Measurements from ENCODE around the gene SLC10A4. TPM values are rescaled to one million over a fixed set of nuclear protein-coding genes. Genes with fewer than 3 reads are reported as not detected.

The SLC10A4 gene
- total RNA-seq, 1 experiment from 2014 or later: not detected

DNA sequence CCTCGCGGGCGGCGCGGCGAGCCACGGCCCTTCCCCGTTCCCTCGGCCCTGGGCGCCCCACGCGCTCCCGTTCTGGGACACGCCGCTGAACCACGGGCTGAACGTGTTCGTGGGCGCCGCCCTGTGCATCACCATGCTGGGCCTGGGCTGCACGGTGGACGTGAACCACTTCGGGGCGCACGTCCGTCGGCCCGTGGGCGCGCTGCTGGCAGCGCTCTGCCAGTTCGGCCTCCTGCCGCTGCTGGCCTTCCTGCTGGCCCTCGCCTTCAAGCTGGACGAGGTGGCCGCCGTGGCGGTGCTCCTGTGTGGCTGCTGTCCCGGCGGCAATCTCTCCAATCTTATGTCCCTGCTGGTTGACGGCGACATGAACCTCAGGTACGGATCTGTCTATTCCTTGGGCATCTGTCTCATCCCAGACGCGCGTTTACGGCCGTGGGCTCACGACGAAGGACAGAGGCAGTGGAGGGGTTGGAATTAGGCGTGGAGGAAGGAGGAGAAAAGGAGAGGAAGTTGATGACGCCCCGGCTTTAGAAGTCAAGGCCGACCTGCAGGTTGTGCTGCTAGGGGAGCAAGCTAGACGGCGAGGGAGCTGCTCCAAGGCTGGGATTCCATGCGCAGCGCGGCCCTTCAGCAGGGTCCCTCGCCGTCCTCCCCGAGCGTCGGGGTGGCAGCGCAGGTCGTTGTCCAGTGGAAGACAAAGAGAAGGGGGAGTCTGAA lies 792 bp downstream of the SLC10A4 start:
- DNase-seq (ENCODE audit: low spot score): no peak

GRCh38 chr4:48484494-48485168 lies 1.5 kb downstream of the SLC10A4 start:
- in situ Hi-C loops (cut with HindIII; ENCODE audit: low sequenced_read_pairs): no loop called here

More for the DNA sequence above, 792 bp downstream of the SLC10A4 start:
- in situ Hi-C loops (cut with HindIII; ENCODE audit: low sequenced_read_pairs): no loop called here

DNA sequence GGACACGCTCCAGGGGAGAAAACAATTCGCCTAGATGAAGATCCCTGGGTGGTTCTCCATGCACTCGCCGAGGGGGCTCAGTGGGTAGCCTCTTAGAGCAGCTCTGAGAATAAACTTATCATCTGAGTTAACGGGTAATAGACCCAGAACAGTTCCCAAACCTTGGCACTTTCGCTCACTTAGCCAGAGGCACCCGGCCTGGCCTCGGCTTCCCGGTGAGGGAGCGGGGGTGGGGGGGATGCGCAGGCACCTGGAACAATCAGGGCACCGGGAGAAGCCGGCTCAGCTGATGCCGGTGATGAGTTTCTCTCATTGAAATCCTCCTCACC lies 6.5 kb downstream of the SLC10A4 start:
- no peak for DNase-seq (ENCODE audit: low spot score)

More at GRCh38 chr4:48484494-48485168, 1.5 kb downstream of the SLC10A4 start:
- DNase-seq (ENCODE audit: low spot score): no peak

DNA sequence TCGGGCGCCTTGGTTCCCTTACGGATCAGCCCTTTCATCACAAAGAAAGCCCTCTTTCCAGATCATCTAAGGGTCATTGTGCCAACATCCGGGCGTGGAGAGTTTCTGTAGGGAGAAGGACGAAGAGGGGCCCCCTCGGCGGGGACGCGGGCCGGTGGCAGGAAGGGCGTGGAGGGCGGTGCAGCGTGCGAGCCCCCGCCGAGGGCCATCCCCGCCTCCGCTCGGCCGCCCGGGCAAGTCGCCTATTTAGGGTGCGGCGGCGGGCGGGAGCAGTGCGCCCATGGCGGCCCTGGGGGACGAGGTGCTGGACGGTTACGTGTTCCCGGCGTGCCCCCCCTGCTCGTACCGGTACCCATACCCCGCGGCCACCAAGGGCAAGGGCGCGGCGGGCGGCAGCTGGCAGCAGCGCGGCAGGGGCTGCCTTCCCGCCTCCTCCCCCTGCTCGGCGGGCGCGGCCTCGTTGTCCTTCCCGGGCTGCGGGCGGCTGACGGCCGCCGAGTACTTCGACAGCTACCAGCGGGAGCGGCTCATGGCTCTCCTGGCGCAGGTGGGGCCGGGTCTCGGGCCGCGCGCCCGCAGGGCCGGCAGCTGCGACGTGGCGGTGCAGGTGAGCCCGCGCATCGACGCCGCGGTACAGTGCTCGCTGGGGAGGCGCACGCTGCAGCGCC lies 7.0 kb downstream of the SLC10A4 start, which contains the start of gene ZAR1:
TSS of gene ZAR1 (plus strand) at position 241 of the 668 bp plus-strand sequence. CDS start at position 281, 40 bp downstream.
- no peak for DNase-seq (ENCODE audit: low spot score)
- in situ Hi-C loops (cut with HindIII; ENCODE audit: low sequenced_read_pairs): no loop called here

More for the DNA sequence above, 6.5 kb downstream of the SLC10A4 start:
- in situ Hi-C loops (cut with HindIII; ENCODE audit: low sequenced_read_pairs): no loop called here

GRCh38 chr4:48490680-48491513 lies 7.8 kb downstream of the SLC10A4 start:
- DNase-seq (ENCODE audit: low spot score): no peak
- in situ Hi-C loops (cut with HindIII; ENCODE audit: low sequenced_read_pairs): no loop called here

DNA sequence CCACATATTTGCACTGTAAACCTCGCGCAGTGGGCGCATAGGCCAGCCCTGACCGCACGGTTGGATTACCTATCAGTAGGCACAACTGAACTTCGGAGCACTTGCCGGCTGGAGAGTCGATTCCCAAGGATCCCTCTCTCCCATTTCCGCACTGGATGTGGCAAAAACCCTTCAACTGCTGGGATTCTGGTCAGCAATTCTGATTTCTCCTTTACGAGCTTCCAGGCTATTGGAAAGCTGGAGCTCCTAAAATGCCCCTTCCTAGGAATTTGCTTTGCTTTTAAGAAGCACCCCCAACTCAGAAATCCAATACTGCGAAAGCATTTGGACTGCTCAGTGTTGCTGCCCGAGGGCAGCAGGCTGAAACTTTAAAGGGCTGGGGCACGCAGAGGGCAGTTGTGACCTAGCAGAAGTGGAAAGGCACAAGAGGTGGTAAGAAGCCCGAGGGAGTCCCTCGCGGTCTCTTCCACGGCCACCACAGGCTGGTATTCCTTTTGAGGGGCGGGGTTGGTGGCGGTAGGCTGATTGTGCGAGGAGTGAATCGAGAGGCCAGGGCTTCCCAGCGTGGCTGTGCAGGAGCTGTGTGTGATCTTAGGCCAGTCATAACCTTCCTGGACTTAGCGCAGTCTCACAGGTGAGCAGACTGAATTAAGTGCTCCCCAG lies 8.5 kb downstream of the SLC10A4 start:
- no peak for DNase-seq (ENCODE audit: low spot score)
- in situ Hi-C loops (cut with HindIII; ENCODE audit: low sequenced_read_pairs): no loop called here

- in situ Hi-C loops (cut with HindIII; ENCODE audit: low sequenced_read_pairs): no loop called here
- DNase-seq (ENCODE audit: low spot score): no peak
These were observed 10.4 kb downstream of the SLC10A4 start for GRCh38 chr4:48493452-48494100.

DNA sequence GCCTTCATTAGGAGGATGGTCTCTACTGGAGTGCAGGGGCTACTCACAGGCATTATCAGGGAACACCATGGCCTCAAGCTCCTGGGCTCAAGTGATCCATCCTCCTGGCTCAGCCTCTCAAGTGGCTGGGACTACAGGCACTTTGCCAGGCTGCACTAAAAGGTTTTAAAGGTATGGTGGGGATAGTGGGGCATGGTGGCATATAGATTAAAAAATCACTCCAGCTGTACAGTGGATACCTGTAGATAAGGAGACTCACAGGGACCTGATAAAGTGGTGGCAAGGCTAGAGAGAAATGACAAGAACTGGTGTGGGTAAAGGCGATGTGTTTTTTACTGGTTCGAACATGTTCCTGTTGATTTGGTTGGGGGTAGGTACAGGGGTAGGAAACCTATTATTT lies 12.8 kb downstream of the SLC10A4 start:
- in situ Hi-C loops (cut with HindIII; ENCODE audit: low sequenced_read_pairs): no loop called here

GRCh38 chr4:48498895-48499294 lies 15.8 kb downstream of the SLC10A4 start:
- no peak for DNase-seq (ENCODE audit: low spot score)
- in situ Hi-C loops (cut with HindIII; ENCODE audit: low sequenced_read_pairs): no loop called here

More for the DNA sequence above, 12.8 kb downstream of the SLC10A4 start:
- DNase-seq (ENCODE audit: low spot score): no peak

GRCh38 chr4:48499551-48500066 lies 16.5 kb downstream of the SLC10A4 start:
- DNase-seq (ENCODE audit: low spot score): no peak
- in situ Hi-C loops (cut with HindIII; ENCODE audit: low sequenced_read_pairs): no loop called here

GRCh38 chr4:48503233-48504025 lies 20.3 kb downstream of the SLC10A4 start:
- in situ Hi-C loops (cut with HindIII; ENCODE audit: low sequenced_read_pairs): no loop called here
- no peak for DNase-seq (ENCODE audit: low spot score)

DNA sequence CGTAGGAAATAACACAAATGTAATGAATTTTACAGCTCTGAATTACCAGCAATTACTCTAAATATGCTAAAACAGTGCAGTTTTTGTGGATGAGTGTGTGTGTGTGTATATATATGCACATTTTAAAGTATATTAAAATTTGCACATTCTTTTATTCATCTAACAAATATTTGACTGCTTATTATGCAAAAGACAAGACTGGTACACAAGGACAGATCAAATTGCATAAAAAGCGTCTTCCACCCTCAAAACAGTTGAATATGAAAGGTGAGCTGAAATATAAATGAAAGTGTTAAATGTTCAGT lies 20.8 kb downstream of the SLC10A4 start:
- in situ Hi-C loops (cut with HindIII; ENCODE audit: low sequenced_read_pairs): no loop called here
- no peak for DNase-seq (ENCODE audit: low spot score)

- in situ Hi-C loops (cut with HindIII; ENCODE audit: low sequenced_read_pairs): no loop called here
- no peak for DNase-seq (ENCODE audit: low spot score)
These were observed 21.2 kb downstream of the SLC10A4 start for GRCh38 chr4:48504352-48504751.

- in situ Hi-C loops (cut with HindIII; ENCODE audit: low sequenced_read_pairs): no loop called here
- DNase-seq (ENCODE audit: low spot score): no peak
These were observed 23.6 kb downstream of the SLC10A4 start for GRCh38 chr4:48506716-48507115.

GRCh38 chr4:48509543-48509942 lies 26.4 kb downstream of the SLC10A4 start:
- DNase-seq (ENCODE audit: low spot score): no peak
- in situ Hi-C loops (cut with HindIII; ENCODE audit: low sequenced_read_pairs): no loop called here

GRCh38 chr4:48518143-48518542 lies 35.0 kb downstream of the SLC10A4 start:
- in situ Hi-C loops (cut with HindIII; ENCODE audit: low sequenced_read_pairs): no loop called here
- no peak for DNase-seq (ENCODE audit: low spot score)

DNA sequence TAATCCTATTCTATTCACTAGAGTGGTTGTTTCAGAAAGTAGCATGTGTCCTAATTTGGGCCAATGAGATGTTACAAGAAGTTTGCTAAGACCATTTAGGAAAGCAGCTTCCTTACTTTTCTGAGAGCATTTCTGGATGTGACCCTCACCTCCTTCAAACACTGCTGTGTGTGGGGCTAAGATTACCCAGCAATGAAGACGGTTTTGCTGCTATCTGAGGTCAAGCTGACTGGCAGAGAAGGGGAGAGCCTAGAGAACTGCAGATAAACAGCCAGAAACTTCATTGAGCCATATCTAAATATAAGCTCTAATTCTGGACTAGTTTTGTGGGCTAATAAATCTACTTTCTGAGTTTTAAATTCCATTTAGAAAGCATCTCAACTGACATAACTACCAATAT lies 43.3 kb downstream of the SLC10A4 start:
- DNase-seq (ENCODE audit: low spot score): no peak
- in situ Hi-C loops (cut with HindIII; ENCODE audit: low sequenced_read_pairs): no loop called here

DNA sequence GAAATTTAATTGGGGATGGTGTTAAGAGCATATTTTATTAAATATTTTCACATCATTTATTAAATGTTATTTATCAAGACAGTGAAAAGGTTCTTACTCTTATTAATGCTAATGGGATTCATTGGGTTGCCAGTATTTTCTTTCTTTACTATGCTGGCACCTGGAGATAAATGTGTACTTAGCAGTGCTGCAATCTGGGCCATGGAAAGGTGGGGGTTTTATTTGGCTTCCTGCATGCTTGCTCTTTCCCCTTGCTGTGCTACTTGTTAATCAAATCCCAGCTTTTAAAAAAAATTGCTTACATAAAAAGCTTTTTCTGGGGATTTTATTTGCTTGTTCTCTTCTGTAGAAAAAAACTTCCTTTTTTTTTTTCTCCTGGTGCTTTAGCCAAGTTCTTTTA lies 55.2 kb downstream of the SLC10A4 start:
- in situ Hi-C loops (cut with HindIII; ENCODE audit: low sequenced_read_pairs): no loop called here
- peak; percentile 6 for DNase-seq (ENCODE audit: low spot score)
